Smooth muscle cell (in vitro differentiated cells): Measurements from ENCODE around the gene ACAP3. TPM values are rescaled to one million over a fixed set of nuclear protein-coding genes. Genes with fewer than 3 reads are reported as not detected.

Experiments
- DNase-seq: peaks from one replicate; lab custom pipeline; 2025; ENCODE audit not compliant: unreplicated experiment; lab: John Stamatoyannopoulos, UW
- H2AFZ ChIP-seq: fragments of 200-600 bp; sonication (generic); 2 replicates; pipeline ENCODE4 v1.6.0; 2016; ENCODE audit warnings: antibody characterized with exemption, low read depth, mild to moderate bottlenecking
- H3F3A ChIP-seq: fragments of 200-600 bp; sonication (generic); 2 replicates; pipeline ENCODE4 v1.6.0; 2017; ENCODE audit warnings: antibody characterized with exemption, low read depth
- H3K27ac ChIP-seq: fragments of 200-600 bp; sonication (generic); 2 replicates; pipeline ENCODE4 v1.5.1; 2016; ENCODE audit warnings: low read depth, mild to moderate bottlenecking
- H3K27me3 ChIP-seq: fragments of 200-600 bp; sonication (generic); 2 replicates; pipeline ENCODE4 v1.6.1; 2016; ENCODE audit warnings: low read depth, mild to moderate bottlenecking
- H3K36me3 ChIP-seq: fragments of 200-600 bp; sonication (generic); 2 replicates; pipeline ENCODE4 v1.5.1; 2016; ENCODE audit warnings: low read depth
- H3K4me1 ChIP-seq: fragments of 200-600 bp; sonication (generic); 2 replicates; pipeline ENCODE4 v1.5.1; 2016; ENCODE audit warnings: low read depth
- H3K4me2 ChIP-seq: fragments of 200-600 bp; sonication (generic); 2 replicates; pipeline ENCODE4 v1.6.0; 2016; ENCODE audit warnings: mild to moderate bottlenecking
- H3K4me3 ChIP-seq: fragments of 200-600 bp; sonication (generic); 2 replicates; pipeline ENCODE4 v1.5.1; 2016; ENCODE audit warnings: mild to moderate bottlenecking
- H3K79me2 ChIP-seq: fragments of 200-600 bp; sonication (generic); 2 replicates; pipeline ENCODE4 v1.6.0; 2016; ENCODE audit warnings: low read depth, mild to moderate bottlenecking
- H3K9ac ChIP-seq: fragments of 200-600 bp; sonication (generic); 2 replicates; pipeline ENCODE4 v1.6.0; 2016; ENCODE audit warnings: low read depth
- H3K9me3 ChIP-seq: fragments of 200-600 bp; sonication (generic); replicated peaks from 2 replicates; pipeline ENCODE4 v1.5.1; 2016; ENCODE audit warnings: low read depth
- H4K20me1 ChIP-seq: fragments of 200-600 bp; sonication (generic); 2 replicates; pipeline ENCODE4 v1.6.0; 2016; ENCODE audit warnings: low read depth
- WGBS: methylation state at CpG from one replicate; pipeline ENCODE4 v1.1.7; 2016; ENCODE audit warnings: low lambda C conversion rate; 5-methylcytosine and 5-hydroxymethylcytosine counted together
- polyA plus RNA-seq: library from polyadenylated mRNA; unstranded; fragments of >200 nt; fragmentation: Nextera tagmentation; extraction: Ambion mirVana; gene quantifications from 2 replicates; pipeline ENCODE4 v1.2.1, GENCODE V29; 2016
- total RNA-seq: library from RNA; depleted of rRNA; stranded (reverse); fragments of >200 nt; gene quantifications from 2 replicates; pipeline ENCODE4 v1.2.3, GENCODE V29; 2014
- TF ChIP-seq, protein P1 (sequence below): fragments of 200-600 bp; sonication (generic); IDR thresholded peaks from 2 replicates; pipeline ENCODE4 v1.5.1; 2017; ENCODE audit warnings: borderline replicate concordance, mild to moderate bottlenecking, antibody characterized with exemption; ENCODE audit not compliant: insufficient read depth, poor library complexity, severe bottlenecking

The ACAP3 gene
- total and polyA plus RNA-seq, 2 experiments from 2014 or later = 29.9 to 63.9 TPM

DNA sequence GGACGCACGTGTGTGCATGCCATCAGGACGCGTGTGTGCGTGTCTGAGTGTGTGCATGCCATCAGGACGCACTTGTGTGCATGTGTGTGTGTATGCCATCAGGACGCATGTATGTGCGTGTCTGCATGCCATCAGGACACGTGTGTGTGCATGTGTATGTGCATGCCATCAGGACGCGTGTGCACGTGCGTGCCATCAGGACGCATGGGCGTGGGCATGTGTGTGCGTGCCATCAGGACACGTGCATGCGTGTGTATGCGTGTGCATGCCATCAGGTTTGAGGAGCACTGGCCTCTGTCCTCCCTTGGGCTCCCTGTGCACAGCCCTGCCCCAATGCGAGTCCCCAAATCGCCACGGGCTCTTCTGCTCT, 48.6 kb downstream of the ACAP3 start:
- Histone ChIP-seq H3K4me1 (no peaks in the 10 kb centered on the region), H3K36me3 (no peaks in the 10 kb centered on the region), H3K4me2 (no peak overlapping the region), H3K4me3 (no peak overlapping the region), H3K9ac (no peak overlapping the region), H3K27me3 (no peaks in the 10 kb centered on the region), H3K27ac (no peak overlapping the region), H3F3A (no peaks in the 10 kb centered on the region), H4K20me1 (peaks cover 80% of the 10 kb centered on the region), H3K79me2 (peaks cover 24% of the 10 kb centered on the region), H2AFZ (no peak overlapping the region), H3K9me3 (no peaks in the 10 kb centered on the region)
- TF ChIP-seq, protein P1, sequence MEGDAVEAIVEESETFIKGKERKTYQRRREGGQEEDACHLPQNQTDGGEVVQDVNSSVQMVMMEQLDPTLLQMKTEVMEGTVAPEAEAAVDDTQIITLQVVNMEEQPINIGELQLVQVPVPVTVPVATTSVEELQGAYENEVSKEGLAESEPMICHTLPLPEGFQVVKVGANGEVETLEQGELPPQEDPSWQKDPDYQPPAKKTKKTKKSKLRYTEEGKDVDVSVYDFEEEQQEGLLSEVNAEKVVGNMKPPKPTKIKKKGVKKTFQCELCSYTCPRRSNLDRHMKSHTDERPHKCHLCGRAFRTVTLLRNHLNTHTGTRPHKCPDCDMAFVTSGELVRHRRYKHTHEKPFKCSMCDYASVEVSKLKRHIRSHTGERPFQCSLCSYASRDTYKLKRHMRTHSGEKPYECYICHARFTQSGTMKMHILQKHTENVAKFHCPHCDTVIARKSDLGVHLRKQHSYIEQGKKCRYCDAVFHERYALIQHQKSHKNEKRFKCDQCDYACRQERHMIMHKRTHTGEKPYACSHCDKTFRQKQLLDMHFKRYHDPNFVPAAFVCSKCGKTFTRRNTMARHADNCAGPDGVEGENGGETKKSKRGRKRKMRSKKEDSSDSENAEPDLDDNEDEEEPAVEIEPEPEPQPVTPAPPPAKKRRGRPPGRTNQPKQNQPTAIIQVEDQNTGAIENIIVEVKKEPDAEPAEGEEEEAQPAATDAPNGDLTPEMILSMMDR = no peak
- WGBS = 98% methylated on average over 22 of the region's 22 CpGs
- DNase-seq = no peak

DNA sequence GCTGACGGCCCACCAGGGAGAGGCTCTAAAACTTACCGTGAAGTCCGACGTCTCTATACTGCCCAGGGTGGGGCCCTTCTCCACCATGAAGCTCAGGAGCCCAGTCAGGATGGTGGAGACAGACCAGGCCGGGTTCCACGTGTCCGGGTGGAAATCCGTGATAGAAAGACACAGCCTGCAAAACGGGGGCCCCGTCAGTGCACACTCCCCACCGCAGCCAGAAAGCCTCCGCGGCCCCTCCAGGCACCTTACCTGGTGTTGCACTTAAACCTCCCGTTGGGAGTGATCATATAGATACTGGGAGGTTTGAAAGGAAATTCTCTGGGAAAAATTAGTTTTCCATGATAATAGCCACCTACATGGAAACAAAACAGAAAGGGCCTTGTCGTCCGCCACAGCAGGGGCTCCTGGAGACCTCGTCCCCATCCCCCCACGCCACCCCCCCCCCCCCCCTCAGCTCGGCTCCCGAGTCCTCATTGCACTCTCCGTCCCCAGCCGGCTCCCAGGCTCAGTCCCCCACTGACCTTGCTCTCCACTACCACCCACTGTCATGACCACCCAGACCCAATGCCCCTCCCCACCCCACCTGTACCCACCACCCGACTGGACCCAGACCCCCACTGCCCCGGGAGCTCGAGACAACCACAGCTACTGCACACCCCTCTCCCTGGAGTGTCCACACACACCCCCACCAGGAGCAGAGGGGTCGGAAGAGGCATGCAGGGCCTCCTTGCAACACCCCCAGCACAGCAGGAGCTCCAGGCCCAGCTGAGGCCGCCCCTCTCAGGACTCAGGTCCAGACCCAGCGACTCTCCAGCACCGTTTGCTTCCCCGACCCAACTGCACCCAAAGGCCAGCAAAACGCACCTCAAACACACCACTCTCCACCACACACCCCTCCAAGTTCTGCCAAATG, 50.5 kb downstream of the ACAP3 start:
- no peak for DNase-seq
- peaks cover 10% of the 10 kb centered on the region for H3K79me2 ChIP-seq
- WGBS = 98% methylated on average over 23 of the region's 31 CpGs

DNA sequence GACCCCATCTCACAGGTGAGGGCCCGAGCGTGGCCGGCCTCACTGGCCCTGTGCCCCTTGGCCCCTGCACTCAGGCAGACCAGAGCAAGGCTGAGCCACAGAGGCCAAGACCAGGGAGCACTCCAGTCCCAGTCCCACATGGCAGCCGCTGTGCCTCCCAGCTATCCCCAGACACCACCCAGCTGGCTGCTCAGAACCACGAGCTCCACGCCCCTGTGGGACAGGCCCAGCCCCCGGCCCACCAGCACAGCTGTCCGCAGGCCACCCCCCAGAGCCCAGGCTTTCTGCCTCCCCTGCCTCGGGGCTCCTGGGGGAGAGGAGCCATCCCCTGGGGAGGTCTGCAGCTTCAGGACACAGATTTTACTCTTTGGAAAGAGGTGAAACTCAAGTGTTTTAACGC, 52.1 kb downstream of the ACAP3 start:
- peaks cover 62% of the 10 kb centered on the region for H4K20me1 ChIP-seq
- 90% methylated on average over 10 of the region's 10 CpGs for WGBS

More for the DNA sequence above, 50.5 kb downstream of the ACAP3 start:
- Histone ChIP-seq H3K9ac (no peak overlapping the region), H3K4me3 (no peak overlapping the region), H3K27me3 (no peaks in the 10 kb centered on the region), H4K20me1 (peaks cover 73% of the 10 kb centered on the region), H2AFZ (no peak overlapping the region), H3K4me2 (no peak overlapping the region), H3K27ac (no peak overlapping the region), H3K4me1 (no peaks in the 10 kb centered on the region), H3K9me3 (no peaks in the 10 kb centered on the region), H3K36me3 (no peaks in the 10 kb centered on the region), H3F3A (no peaks in the 10 kb centered on the region)
- TF ChIP-seq, protein P1 = no peak

More for the DNA sequence above, 52.1 kb downstream of the ACAP3 start:
- no peaks in the 10 kb centered on the region for H3K9me3 ChIP-seq
- H3K4me1 ChIP-seq = no peaks in the 10 kb centered on the region
- no peaks in the 10 kb centered on the region for H3K27me3 ChIP-seq
- TF ChIP-seq, protein P1 = no peak
- DNase-seq = no peak
- H2AFZ ChIP-seq = no peak overlapping the region
- no peaks in the 10 kb centered on the region for H3K36me3 ChIP-seq
- no peak overlapping the region for H3K27ac ChIP-seq
- no peaks in the 10 kb centered on the region for H3F3A ChIP-seq
- H3K4me3 ChIP-seq = no peak overlapping the region
- H3K79me2 ChIP-seq = peaks cover 1% of the 10 kb centered on the region
- H3K4me2 ChIP-seq = no peak overlapping the region
- H3K9ac ChIP-seq = no peak overlapping the region
